SK-MEL-5 (cell line): ENCODE data around the gene POLR3B. TPM values are rescaled to one million over a fixed set of nuclear protein-coding genes. Genes with fewer than 3 reads are reported as not detected.

Experiments used
- DNase-seq: peaks from one replicate; pipeline ENCODE4 v3.0.0-alpha.2; 2016; ENCODE audit warnings: low read depth, low spot score
- in situ Hi-C: cut with HindIII; loops from 2 replicates; pipeline ENCODE4 v1.10.0; 2016; ENCODE audit warnings: low sequenced_read_pairs, high pct_unique_total_duplicates, low pct_unique_long_range_greater_than_20kb
- total RNA-seq: library from RNA; depleted of rRNA; stranded (reverse); fragments of >200 nt; shearing (Covaris generic); gene quantifications from 2 replicates; pipeline ENCODE4 v1.2.3, GENCODE V29; 2014

POLR3B gene
- total RNA-seq, 1 experiment from 2014 or later: 12.4 TPM

GRCh38 chr12:106333010-106333409, 24.5 kb upstream of the POLR3B start:
- no peak for DNase-seq
- in situ Hi-C loops: no loop called here

GRCh38 chr12:106333756-106334155, 23.8 kb upstream of the POLR3B start:
- no peak for DNase-seq
- in situ Hi-C loops: no loop called here

DNA sequence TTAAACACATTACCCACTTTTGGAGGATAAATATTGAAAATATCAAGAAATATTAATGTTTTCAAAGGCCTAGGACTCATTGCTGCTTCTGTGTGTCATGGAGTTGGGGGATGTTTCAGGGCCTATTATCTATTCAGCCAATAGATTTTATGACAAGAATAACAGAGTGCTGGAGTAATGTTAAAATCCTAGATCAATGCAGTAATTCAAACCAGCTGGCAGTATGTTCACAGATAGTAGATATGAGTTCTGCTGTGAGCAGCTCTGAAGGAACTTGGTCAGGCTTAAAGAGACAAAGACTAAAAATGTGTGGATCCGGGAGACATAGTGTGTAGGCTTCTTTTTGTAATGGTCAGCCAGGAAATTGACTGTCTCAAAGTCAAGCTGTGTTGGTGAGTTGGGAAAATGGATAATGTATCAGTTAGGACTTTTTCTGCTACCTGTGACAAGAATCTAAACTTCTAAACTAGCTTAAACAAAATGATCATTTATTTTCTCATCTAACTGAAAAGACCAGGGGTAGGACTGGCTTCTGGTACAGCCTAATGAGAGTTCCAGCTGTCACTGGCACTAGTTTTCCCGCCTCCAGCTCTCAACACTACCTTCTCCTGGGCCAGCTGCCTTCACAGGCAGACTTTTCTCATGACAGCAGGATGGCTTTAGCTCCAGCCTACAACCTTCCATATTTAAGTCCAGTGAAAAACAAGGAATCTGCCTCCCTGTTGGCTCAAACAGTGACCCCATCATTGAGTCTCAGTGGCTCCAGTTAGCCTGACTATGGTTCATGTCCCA, 16.3 kb upstream of the POLR3B start:
- in situ Hi-C loops: no loop called here
- DNase-seq: no peak

DNA sequence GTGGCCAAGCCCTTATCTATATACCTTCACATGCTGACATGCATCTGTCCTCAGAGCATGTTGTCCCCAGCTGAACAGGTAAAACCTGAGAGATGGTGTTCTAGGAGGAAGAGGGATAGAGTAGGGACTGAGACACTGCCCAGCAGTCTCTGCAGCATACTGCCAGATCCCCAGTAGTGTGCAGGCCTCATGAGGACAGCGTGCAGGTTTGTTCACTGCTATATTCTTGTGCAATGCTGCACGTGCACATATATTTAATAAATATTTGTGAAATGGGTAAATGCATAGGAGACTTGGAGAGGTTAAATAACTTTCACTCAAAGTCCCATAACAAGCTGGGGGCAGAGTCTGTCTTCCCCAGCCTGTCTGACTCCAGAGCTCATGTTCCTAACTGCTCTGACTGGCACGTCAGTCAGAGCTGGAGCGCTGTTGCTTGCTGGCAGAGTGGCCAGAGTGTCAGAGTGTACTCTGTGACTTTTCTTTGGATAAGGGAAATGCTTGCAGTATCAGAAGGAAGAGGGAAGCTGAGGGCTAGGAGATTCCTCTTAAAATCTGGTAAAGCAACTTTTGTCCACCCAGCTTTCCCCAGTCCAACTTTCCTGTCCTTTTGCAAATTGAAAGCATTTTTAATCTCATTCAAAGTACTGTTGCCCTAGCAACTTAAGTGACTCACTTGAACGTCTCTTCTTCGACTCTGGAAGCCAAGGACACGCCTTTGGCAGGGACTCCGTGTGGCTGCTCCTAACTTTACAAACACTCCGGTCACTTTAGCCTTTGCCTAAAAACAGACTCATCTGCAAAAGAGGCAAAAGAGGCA, 14.9 kb upstream of the POLR3B start:
- in situ Hi-C loops: no loop called here

DNA sequence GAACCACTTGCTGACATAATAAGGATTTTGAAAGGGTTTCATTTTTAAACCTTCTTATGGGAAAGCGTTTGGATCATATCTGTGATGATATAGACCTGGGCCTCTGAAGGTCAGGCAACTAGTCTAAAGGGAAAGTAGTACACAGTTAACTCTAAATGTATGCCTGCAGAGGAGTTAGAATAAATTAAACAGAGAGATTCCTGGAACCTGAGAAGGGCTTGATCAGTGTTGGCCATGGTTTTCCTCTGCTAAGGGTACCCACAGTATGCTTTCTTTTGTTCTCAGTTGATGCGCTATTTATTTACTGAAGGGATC, 14.4 kb upstream of the POLR3B start:
- DNase-seq: no peak
- in situ Hi-C loops: no loop called here

More for the DNA sequence above, 14.9 kb upstream of the POLR3B start:
- DNase-seq: no peak

DNA sequence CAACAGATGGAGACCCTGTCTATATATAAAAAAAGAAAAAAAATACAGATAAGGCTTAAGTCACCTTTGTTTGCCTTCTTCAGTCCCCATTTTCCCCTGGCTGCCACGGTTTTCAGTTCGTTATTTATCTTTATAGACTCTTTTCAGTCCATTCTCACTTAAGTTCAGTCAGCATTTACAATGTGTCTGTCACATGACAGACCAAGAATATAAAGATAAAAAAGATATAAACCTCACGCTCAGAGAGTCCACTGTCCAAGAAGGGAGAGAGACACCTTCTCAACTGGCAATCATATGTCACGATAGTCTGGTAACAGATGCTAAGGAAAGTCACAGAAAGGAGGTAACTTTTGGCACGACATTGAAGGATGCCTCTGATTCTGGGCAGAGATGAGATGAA, 13.4 kb upstream of the POLR3B start:
- DNase-seq: no peak

GRCh38 chr12:106345746-106346145, 11.8 kb upstream of the POLR3B start:
- DNase-seq: peak; percentile 87
- in situ Hi-C loops: no loop called here

More for the DNA sequence above, 13.4 kb upstream of the POLR3B start:
- in situ Hi-C loops: no loop called here

DNA sequence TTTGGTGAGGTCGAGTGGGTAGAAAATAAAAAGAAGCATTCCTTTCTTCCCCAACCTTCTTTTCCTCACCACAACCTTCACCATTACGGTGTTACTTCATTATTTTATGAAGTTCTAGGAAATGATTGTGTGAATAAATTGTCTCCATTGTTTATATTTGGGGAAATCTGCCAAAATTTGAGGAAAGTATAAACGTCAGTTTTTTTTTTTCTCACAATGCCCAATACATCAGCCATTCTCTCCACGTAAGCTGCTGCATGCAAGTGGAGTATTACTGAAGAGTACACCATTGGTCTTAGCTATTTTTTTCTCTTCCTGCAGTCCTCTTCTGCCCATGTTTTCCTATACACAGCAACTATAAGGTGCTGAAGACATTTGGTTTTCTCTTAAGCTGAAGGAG, 9.1 kb upstream of the POLR3B start:
- in situ Hi-C loops: no loop called here
- DNase-seq: no peak

DNA sequence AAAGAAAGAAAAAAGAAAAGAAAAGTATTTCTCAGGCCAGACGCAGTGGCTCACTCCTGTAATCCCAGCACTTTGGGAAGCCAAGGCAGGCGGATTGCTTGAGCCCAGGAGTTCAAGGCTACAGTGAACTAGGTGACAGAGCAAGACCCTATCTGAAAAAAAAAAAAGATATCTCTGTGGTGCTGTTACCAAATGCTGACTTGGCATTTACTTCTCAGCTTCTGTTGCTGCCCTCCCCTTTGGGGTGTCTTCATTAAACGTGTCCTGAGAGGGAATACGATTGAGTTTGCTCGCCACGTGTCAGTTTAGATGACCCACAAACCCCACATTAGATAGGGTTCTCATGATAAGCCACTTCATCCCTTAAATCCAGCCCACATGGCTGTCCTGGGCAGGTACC, 4.4 kb upstream of the POLR3B start:
- in situ Hi-C loops: no loop called here
- DNase-seq: no peak

- DNase-seq: no peak
- in situ Hi-C loops: no loop called here
Measured at GRCh38 chr12:106358396-106359241, 1.1 kb downstream of the POLR3B start.

DNA sequence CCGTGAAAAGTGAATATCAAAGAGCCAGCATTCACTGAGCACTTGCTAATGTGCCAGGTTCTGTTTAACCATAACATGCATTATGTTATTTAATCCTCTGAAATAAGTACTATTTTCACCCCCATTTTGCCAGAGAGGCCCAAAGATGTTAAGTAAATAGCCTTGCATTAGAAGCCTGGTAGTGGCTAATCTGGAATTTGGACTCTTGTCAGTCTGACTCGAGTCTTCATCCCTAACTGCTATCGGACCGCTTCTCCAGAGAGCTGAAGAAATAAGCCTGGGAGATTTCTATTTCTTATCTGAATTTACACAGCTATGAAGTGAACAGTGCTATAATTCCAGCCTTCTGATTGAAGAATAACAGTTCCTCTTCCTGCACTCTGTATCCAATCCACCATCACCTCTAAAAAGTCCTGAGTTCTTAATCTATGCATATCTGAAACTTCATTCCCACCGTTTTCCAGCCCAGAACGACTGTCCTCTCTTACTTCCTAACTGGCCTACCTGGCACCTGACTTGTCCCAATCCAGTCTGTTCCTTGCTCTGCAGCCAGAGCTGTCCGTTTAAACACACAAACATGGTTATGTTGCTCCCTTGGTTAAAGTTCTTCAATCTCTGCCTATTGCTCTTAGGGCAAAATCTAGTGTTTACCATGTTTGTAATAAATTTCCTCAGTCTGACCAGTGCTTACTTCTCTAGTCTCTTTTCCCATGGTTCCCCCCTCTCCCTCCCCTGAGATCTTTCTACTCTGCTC, 2.3 kb downstream of the POLR3B start:
- no peak for DNase-seq
- in situ Hi-C loops: no loop called here

GRCh38 chr12:106360400-106360994, 2.9 kb downstream of the POLR3B start:
- DNase-seq: no peak
- in situ Hi-C loops: no loop called here

DNA sequence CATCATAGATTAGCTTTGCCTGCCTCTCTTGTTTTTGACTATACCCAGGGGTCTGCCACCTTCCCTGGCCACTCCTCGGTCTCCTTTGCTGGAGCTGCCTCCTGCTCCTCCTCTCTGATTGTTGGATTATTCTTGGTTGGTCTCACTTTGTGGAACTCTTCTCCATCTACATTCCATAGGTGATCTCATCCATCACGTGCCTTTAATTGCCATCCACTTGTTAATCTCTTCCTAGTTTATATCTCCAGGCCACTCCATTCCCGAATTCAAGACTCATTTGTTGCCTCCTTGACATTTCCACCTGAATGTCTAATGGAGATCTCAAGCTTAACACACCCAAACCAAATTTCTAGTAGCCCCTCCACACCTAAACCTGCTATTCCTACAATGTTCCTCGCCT, 5.4 kb downstream of the POLR3B start:
- in situ Hi-C loops: no loop called here
- no peak for DNase-seq

GRCh38 chr12:106364261-106364660, 6.7 kb downstream of the POLR3B start:
- DNase-seq: no peak
- in situ Hi-C loops: no loop called here

DNA sequence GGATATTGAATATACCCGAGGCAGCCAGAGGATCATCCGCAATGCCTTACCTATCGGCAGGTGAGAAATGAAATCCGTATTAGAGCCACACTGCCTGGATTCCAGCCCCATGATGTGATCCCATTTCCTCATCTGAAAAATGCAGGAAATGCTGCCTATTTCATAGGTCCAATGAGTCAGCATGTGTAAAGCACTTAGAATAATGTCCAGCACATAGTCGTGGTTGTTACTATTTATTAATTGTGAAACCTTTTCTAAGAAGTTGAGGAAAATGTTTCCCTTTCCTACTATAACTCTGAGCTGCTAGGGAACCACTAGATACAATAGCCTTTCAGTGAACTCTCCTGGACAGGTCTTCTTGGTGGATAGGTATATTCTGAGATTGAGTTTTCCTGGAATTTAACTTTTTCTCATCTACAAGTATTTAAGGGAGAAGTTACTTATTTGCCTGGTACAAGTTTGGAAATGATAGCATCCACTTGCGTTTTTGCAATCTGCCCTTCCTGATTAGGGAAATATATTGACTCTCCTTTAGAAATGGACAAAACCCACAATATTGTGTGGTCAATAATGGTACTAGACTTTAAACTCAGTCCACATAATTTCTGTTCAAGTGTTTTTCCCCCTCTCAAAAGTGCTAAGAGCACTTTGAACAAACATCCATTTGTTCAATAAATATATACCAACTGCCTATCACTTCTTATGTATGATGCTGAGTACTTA, 12.2 kb downstream of the POLR3B start:
- no peak for DNase-seq
- in situ Hi-C loops: no loop called here

DNA sequence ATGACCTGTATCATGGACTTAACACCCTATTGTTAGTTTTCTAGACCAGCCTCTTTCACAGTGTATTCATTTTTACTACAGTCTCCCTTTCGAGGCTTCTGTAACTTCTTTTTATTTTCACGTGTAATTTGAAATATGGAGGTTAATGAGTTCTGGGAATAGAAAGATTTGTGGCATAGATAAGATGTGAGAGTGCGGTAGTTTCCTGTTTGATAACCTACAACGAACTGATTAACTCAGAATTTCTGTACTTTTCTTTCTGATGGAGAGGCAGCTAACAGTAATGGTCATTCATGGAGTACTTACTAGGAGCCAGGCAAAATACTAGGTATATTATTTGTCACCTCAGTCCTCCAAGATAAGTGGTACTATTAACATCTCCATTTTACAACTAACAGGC, 21.2 kb downstream of the POLR3B start:
- in situ Hi-C loops: loop anchor here (25.0 kb wide), 1 partner anchor 534 kb away; no protein-coding TSS in a partner anchor
- no peak for DNase-seq
